HepG2 (cell line): ENCODE results near the gene GGA1. TPM values are rescaled to one million over a fixed set of nuclear protein-coding genes. Genes with fewer than 3 reads are reported as not detected.

Experiments
- BCL6 ChIP-seq: IDR thresholded peaks from 2 replicates; pipeline ENCODE4 v1.6.1; 2016; ENCODE audit warnings: missing genetic modification reagents, missing compliant biosample characterization
- CCAR2 ChIP-seq: fragments of 200-400 bp; formaldehyde crosslinking; optimal IDR thresholded peaks from 2 replicates; pipeline ENCODE3; 2018; ENCODE audit warnings: low read depth, mild to moderate bottlenecking, low read length, moderate library complexity
- CHD2 ChIP-seq: IDR thresholded peaks from 2 replicates; pipeline ENCODE4 v1.6.1; 2011; ENCODE audit warnings: low read depth, low read length, improper control_type of control experiment
- CREB1 ChIP-seq, 2 experiments: fragments of 450-650 bp in 1 of 2; IDR thresholded peaks; 2 replicates each; pipeline ENCODE4 v1.6.1; 2016 to 2017; ENCODE audit warnings: control low read depth in 1 of 2, mild to moderate bottlenecking in 1 of 2, missing compliant biosample characterization in 1 of 2, missing genetic modification characterization in 1 of 2
- ELF1 ChIP-seq: sonication (generic); formaldehyde crosslinking; IDR thresholded peaks from 2 replicates; pipeline ENCODE4 v1.4.0; 2020; ENCODE audit warnings: missing genetic modification reagents
- FLYWCH1 ChIP-seq: sonication (generic); formaldehyde crosslinking; IDR thresholded peaks from 2 replicates; pipeline ENCODE4 v1.8.1; 2023; ENCODE audit warnings: mild to moderate bottlenecking, missing genetic modification reagents
- HOXA3 ChIP-seq: sonication (generic); formaldehyde crosslinking; IDR thresholded peaks from 2 replicates; pipeline ENCODE4 v1.5.0; 2020; ENCODE audit warnings: missing genetic modification reagents
- JARID2 ChIP-seq: sonication (generic); formaldehyde crosslinking; IDR thresholded peaks from 2 replicates; pipeline ENCODE4 v1.8.1; 2023; ENCODE audit warnings: missing genetic modification reagents, inconsistent platforms; ENCODE audit not compliant: insufficient replicate concordance
- JUN ChIP-seq: sonication (generic); formaldehyde crosslinking; IDR thresholded peaks from 2 replicates; pipeline ENCODE4 v1.4.0; 2020; ENCODE audit warnings: mild to moderate bottlenecking, missing genetic modification reagents
- KDM5B ChIP-seq: sonication (generic); formaldehyde crosslinking; IDR thresholded peaks from 2 replicates; pipeline ENCODE4 v1.4.0; 2020; ENCODE audit warnings: missing genetic modification reagents, mild to moderate bottlenecking, borderline replicate concordance
- MXD1 ChIP-seq: sonication (generic); formaldehyde crosslinking; IDR thresholded peaks from 2 replicates; pipeline ENCODE4 v1.4.0; 2020; ENCODE audit warnings: mild to moderate bottlenecking, missing genetic modification reagents
- POGK ChIP-seq: sonication (generic); formaldehyde crosslinking; conservative IDR thresholded peaks from 2 replicates; pipeline ENCODE4 v1.8.0; 2022; ENCODE audit warnings: mild to moderate bottlenecking, moderate library complexity, missing genetic modification reagents
- REST ChIP-seq, 2 experiments: IDR thresholded peaks; 2 replicates each; pipeline ENCODE4 v1.6.1; 2011 to 2012; ENCODE audit warnings: low read length in 2 of 2, borderline replicate concordance in 1 of 2, low read depth in 1 of 2, mild to moderate bottlenecking in 1 of 2, moderate library complexity in 1 of 2
- THAP11 ChIP-seq: IDR thresholded peaks from 2 replicates; pipeline ENCODE4 v1.6.1; 2016; ENCODE audit warnings: missing biosample characterization, missing genetic modification reagents
- YEATS2 ChIP-seq: sonication (generic); formaldehyde crosslinking; IDR thresholded peaks from 2 replicates; pipeline ENCODE4 v1.4.0; 2020; ENCODE audit warnings: missing genetic modification reagents, borderline replicate concordance
- ZBTB21 ChIP-seq: sonication (generic); formaldehyde crosslinking; IDR thresholded peaks from 2 replicates; pipeline ENCODE4 v1.4.0; 2020; ENCODE audit warnings: missing genetic modification reagents
- ZBTB44 ChIP-seq: sonication (generic); formaldehyde crosslinking; IDR thresholded peaks from 2 replicates; pipeline ENCODE4 v1.4.0; 2020; ENCODE audit warnings: missing genetic modification reagents
- ZNF441 ChIP-seq: sonication (generic); formaldehyde crosslinking; IDR thresholded peaks from 2 replicates; pipeline ENCODE4 v1.7.0; 2021; ENCODE audit warnings: missing genetic modification reagents, borderline replicate concordance
- polyA plus RNA-seq, 8 experiments: library from polyadenylated mRNA; depleted of rRNA in 3 of 8; stranded (reverse) in 7 of 8; unstranded in 1 of 8; fragments of >200 nt; fragmentation: Illumina TruSeq in 4 of 8; extraction: Trizol in 4 of 8; gene quantifications; 2 replicates each; pipeline versions ENCODE4 v1.2.1 to v1.2.3, GENCODE V29; 2011 to 2016; ENCODE audit warnings: low read depth in 4 of 8, missing spikeins in 1 of 8, mixed read lengths in 1 of 8; ENCODE audit not compliant: insufficient read depth in 1 of 8
- total RNA-seq, 5 experiments: library from RNA; depleted of rRNA; stranded (reverse); fragments of >200 nt; fragmentation: Illumina TruSeq; extraction: Trizol; gene quantifications; 2 replicates each; pipeline ENCODE4 v1.2.3, GENCODE V29; 2016; ENCODE audit warnings: low read depth in 1 of 5

GGA1 gene
- total and polyA plus RNA-seq, 2 of the 13 experiments (the other 11 are each of a cell fraction or from before 2014, with no cell fraction given) = 29.1 to 87.2 TPM

GRCh38 chr22:37658133-37659065 lies 49.8 kb downstream of the GGA1 start, which contains the start of gene PDXP (continued):
- TF ChIP-seq ZBTB44 = no peak
- peak; percentile 61; the same call in 1 of the 2 replicates for TF ChIP-seq KDM5B (CRISPR knock-in tag)
- peak; percentile 48; the same call in 1 of the 2 replicates for TF ChIP-seq YEATS2
- 0 out of 2 replicates have a peak, but pooled peaks have one; percentile 41 for TF ChIP-seq POGK (CRISPR knock-in tag)
- 0 out of 2 replicates have a peak, but pooled peaks have one; percentile 50 for TF ChIP-seq MXD1 (CRISPR knock-in tag)
- peak; percentile 92 for TF ChIP-seq CREB1 (IDR thresholded peaks at IDR 0.05)
- peak; percentile 97 for TF ChIP-seq CREB1 (CRISPR knock-in tag; IDR thresholded peaks at IDR 0.05)
- peak; percentile 73; the same call in 1 of the 2 replicates for TF ChIP-seq ZNF441
- TF ChIP-seq THAP11 (CRISPR knock-in tag) = peak; percentile 70; the same call in 1 of the 2 replicates
- 0 out of 2 replicates have a peak, but pooled peaks have one; percentile 46 for TF ChIP-seq HOXA3
- no peak; the same call in 1 of the 2 replicates for TF ChIP-seq BCL6 (CRISPR knock-in tag)
- TF ChIP-seq FLYWCH1 (CRISPR knock-in tag) = no peak
- peak; percentile 67 for TF ChIP-seq CHD2
- TF ChIP-seq CCAR2 = no peak
- TF ChIP-seq ELF1 (CRISPR knock-in tag) = peak; percentile 20; the same call in 1 of the 2 replicates
- TF ChIP-seq JUN = no peak
- TF ChIP-seq JARID2 = no peak
- no peak for TF ChIP-seq REST (IDR thresholded peaks at IDR 0.05; ENCODE audit: borderline replicate concordance in 1 of 2, low read depth in 1 of 2, low read length in 2 of 2)
- TF ChIP-seq ZBTB21 (CRISPR knock-in tag) = no peak
